Retinal pigment epithelial cell (primary cell): ENCODE results near the gene UBE2N.
"Not testable (repeated sequence)": the region's sequence is repeated elsewhere in the genome, so short reads cannot be mapped to it uniquely, and the experiment has no call there.

Source experiments
- DNase-seq: peaks from one replicate; pipeline ENCODE4 v3.0.0-alpha.2; 2010; ENCODE audit warnings: low read depth
- H3K4me3 ChIP-seq: 2 replicates; pipeline ENCODE4 v1.5.1; 2011; ENCODE audit warnings: mild to moderate bottlenecking, low read length, control low read depth, moderate library complexity
- TF ChIP-seq, protein P1 (sequence below): conservative IDR thresholded peaks from 2 replicates; pipeline ENCODE4 v1.5.1; 2011; ENCODE audit warnings: low read depth, low read length, control low read depth, inconsistent platforms

UBE2N gene

DNA sequence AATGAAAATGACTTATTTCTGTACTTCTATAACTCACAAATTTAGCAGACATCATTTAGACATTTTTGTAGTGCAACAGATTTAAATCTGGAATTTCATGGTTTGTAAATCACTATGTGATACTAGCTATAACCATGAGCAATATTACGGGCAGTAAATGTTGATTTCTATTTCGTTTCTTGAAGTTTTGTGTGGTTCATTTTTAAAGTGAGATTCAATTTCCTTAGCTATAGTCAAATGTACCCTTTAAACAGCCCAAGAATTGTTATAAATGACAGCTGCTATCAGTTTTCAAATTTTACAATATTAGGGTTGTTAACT, 33.8 kb downstream of the UBE2N start:
- H3K4me3 ChIP-seq = no peak overlapping the region
- TF ChIP-seq, protein P1, sequence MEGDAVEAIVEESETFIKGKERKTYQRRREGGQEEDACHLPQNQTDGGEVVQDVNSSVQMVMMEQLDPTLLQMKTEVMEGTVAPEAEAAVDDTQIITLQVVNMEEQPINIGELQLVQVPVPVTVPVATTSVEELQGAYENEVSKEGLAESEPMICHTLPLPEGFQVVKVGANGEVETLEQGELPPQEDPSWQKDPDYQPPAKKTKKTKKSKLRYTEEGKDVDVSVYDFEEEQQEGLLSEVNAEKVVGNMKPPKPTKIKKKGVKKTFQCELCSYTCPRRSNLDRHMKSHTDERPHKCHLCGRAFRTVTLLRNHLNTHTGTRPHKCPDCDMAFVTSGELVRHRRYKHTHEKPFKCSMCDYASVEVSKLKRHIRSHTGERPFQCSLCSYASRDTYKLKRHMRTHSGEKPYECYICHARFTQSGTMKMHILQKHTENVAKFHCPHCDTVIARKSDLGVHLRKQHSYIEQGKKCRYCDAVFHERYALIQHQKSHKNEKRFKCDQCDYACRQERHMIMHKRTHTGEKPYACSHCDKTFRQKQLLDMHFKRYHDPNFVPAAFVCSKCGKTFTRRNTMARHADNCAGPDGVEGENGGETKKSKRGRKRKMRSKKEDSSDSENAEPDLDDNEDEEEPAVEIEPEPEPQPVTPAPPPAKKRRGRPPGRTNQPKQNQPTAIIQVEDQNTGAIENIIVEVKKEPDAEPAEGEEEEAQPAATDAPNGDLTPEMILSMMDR = no peak
- no peak for DNase-seq

DNA sequence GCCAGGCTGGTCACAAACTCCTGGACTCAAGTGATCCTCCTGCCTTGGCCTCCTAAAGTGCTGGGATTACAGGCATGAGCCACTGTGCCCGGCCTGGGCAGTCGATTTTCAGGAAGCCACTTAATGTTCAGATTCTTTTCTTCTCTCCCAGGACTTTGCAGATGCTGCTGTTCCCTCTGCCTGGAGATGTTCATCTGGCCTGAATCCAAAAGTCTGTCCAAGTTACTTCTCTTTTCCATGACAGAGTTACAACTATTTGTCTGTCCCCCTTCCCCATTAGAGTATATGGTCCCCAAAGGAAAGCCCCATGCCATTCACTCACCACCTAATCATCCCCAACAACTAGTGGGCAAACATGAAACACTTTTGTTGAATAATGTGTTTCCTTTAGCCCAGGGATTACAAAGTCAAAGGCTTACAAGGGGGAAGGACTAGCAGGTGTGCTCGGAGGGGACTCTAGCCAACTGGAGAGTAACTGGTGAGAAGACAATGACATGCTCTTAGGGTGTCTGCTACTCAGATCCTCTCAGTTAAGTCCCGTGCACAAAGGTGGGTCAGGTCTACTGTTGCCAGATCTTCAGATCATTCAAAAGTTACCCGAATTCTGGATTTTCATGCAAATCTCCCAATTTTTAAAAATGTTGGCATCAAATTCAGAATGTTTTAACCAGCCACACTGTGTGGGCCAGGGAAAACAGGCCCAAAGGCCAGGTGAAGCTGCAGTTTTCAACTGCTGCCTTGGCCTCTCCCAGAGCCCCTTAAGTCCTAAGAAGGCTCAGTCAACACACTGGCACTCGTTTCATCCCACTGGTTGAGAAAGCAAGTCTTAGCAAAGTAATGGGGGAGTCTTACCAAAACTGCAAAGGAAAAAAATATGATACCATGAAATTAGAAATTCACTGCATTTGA, 34.4 kb downstream of the UBE2N start:
- TF ChIP-seq, protein P1 = no peak
- H3K4me3 ChIP-seq = no peak overlapping the region
- DNase-seq = no peak

DNA sequence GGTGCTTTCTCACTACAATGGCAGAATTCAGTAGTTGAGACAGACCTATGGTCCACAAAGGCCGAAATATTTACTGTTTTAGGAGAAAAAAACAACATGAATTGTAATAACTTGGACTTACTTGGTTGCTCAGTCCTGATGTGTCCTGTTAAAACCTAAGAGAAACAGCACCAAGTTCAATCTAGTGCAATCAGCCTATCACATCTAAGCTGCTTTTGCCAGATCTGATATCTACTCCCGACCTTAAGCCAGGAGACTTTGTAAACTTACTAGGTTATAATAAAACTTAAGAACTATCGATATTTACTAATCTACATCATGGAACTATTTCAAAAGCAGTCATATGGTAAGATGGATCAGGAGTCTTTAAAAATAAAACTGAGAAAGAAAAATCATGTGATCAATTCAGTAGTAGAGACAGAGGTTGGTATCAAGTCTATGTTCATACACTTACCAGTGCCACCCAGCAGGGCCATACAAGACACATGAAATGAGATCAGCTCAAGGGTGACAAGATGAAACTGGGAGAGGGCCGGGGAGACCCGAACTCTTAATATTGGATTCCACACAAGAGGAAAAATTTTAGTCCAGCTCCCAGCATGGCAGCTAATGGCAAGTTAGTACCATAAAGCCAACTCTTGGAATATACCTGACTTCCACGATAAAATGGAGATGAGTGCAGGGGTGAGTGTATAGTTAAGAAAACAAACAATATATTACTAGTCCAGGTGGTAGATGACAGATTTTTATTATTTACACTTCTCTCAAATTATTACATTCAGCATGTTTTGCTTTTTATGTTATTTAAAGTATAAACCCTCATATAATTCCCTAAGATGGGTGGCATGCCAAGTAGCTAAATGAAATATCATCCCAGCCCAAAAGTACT, 36.5 kb downstream of the UBE2N start:
- TF ChIP-seq, protein P1 = no peak
- H3K4me3 ChIP-seq = no peak overlapping the region
- no peak for DNase-seq

DNA sequence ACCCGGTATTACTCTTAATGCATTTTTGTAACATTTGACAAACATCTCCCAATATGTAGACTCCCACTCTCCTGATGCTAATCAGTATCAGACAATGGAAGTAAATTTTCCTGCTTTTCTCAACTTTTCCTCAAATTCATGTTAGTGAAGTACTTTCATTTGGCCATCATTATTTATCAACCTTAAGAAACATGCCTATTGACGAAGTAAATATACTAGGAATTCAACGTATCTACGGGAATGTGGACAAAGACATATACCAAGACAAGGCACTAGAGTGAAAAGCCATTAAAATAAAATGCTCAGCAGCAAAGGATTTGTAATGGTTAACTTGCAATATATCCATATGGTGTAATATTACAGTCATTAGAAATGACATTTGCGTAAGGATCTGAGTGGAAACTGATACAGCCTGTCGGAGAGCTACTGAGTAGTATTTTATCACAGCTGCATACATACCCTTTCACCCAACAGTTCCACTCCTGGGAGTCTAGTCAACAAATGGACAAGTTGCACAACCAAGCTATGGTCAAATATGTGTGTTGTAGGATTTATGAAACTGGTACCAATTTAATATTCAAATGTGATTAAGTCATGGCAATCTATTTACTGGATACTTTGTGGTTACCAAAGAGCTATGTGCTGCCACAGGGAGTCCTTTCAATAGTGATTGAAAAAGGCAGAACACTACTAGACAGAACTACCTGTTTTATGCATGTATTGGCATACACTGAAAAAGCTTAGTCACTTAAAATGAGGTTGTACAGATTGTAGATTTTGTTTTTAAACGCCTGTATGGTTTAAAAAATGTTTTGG, 37.6 kb downstream of the UBE2N start:
- TF ChIP-seq, protein P1 = no peak
- DNase-seq = no peak
- no peak overlapping the region for H3K4me3 ChIP-seq

DNA sequence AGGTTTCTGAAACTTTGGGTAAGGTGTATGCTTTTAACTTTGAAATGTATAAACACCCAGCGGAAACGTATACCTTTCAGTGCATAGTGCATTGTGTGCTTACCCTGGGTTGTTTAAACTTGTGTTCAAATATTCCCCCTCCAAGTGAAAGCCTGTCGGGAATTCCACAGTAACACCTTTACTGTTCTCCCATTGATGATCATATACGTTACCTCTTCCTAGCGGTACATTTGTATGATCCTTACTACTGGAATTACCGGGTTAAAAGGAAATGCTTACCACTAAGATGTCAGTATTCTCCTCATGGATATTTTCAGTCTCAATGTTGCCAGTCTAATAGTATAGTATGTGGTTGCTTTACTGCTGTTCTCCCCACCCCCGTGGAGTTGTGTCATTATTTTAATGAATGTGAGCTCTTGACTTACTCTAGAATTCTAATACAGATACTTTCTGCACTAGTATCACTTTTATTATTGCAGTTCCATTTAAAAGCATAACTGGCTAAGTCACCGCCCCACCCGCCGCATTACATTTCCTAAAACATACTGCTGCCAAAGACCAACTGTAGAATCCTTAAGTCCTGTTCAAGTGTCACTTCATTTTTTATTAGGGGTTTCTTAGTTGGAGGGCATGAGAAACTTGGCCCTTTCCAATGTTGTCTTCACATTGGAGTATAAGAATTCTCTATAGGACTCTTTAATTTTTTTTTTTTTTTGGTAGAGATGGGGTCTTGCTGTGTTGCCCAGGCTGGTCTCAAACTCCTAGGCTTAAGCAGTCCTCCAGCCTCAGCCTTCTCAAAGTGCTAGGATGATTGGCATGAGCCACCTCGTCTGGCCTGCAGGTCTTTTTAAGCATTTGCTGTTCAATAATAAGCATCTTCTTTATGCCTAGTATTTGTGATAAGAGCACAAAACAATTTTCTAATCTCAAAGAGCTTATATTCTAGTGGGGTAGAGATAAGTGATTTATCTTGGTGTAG, 39.1 kb downstream of the UBE2N start:
- TF ChIP-seq, protein P1 = no peak
- no peak overlapping the region for H3K4me3 ChIP-seq
- no peak for DNase-seq

DNA sequence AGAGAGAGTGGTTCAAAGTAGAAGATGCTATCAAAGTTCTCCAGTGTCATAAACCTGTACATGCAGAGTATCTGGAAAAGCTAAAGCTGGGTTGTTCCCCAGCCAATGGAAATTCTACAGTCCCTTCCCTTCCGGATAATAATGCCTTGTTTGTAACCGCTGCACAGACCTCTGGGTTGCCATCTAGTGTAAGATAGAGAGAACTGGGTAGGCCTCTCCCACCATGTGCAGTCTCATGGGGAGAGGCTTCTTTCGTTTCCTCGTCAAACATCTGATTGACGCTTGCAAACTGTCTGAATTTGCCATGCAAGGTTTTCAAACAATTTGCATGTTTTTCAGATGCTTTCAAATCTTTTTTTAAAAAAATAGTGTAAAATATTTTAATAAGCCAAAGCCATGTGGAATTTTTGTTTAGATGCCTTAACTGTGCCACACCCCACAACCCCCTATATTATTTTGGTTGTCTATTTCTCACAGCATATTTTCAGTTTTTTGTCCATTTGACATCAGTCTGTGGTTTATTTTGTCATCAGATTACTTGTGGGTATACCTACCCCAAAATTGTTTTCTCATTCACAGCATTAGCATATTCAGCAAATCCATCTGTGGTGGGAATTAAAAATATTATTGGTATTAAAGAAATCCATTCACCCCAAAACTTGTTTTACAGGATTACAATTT, 42.4 kb downstream of the UBE2N start:
- H3K4me3 ChIP-seq, DNase-seq: not testable (repeated sequence)
